Measurements from ENCODE around the gene UCK1. TPM values are rescaled to one million over a fixed set of nuclear protein-coding genes. Genes with fewer than 3 reads are reported as not detected.
A peak's percentile ranks its signal among the peaks of the same experiment; 100 is the strongest.

Gene UCK1
- total and polyA plus RNA-seq, 2 experiments from 2014 or later = 48.8 to 57.1 TPM

- Histone ChIP-seq H3K27me3 (no peaks in the 10 kb centered on the region), H3K27ac (no peak overlapping the region), H3K4me1 (ENCODE audit: low read depth) (no peaks in the 10 kb centered on the region), H3K4me3 (no peak overlapping the region), H3K36me3 (peaks cover 37% of the 10 kb centered on the region), H3K9me3 (ENCODE audit: low read depth) (no peaks in the 10 kb centered on the region)
- TF ChIP-seq CTCF (IDR thresholded peaks at IDR 0.05; ENCODE audit: low read depth, low read length) = no peak
- no peak for DNase-seq (ENCODE audit: low read depth in 1 of 2, low spot score in 1 of 2)
These were observed 19.6 kb downstream of the UCK1 start for GRCh38 chr9:131511416-131511815.

- Histone ChIP-seq H3K27ac (no peak overlapping the region), H3K36me3 (peaks cover 14% of the 10 kb centered on the region), H3K4me1 (ENCODE audit: low read depth) (peaks cover 7% of the 10 kb centered on the region), H3K4me3 (no peak overlapping the region), H3K9me3 (ENCODE audit: low read depth) (no peaks in the 10 kb centered on the region), H3K27me3 (no peaks in the 10 kb centered on the region)
- no peak for TF ChIP-seq CTCF (IDR thresholded peaks at IDR 0.05; ENCODE audit: low read depth, low read length)
- no peak for DNase-seq (ENCODE audit: low read depth in 1 of 2, low spot score in 1 of 2)
These were observed 26.1 kb downstream of the UCK1 start for GRCh38 chr9:131505012-131505411.

- peak overlapping the region; percentile 80 for H3K27ac ChIP-seq
- peak overlapping the region; percentile 100 for H3K4me3 ChIP-seq
- H3K4me1 ChIP-seq (ENCODE audit: low read depth) = peaks cover 7% of the 10 kb centered on the region
- H3K36me3 ChIP-seq = peaks cover 15% of the 10 kb centered on the region
- peak in 1 of 2 donors; percentile 7 for DNase-seq (ENCODE audit: low read depth in 1 of 2, low spot score in 1 of 2)
- TF ChIP-seq CTCF (IDR thresholded peaks at IDR 0.05; ENCODE audit: low read depth, low read length) = no peak
- no peaks in the 10 kb centered on the region for H3K9me3 ChIP-seq (ENCODE audit: low read depth)
- H3K27me3 ChIP-seq = no peaks in the 10 kb centered on the region
These were observed 27.2 kb downstream of the UCK1 start for GRCh38 chr9:131503626-131504465.

- peak within 1 kb of the TSS; percentile 80 for H3K27ac ChIP-seq
- H3K36me3 ChIP-seq = peaks cover 20% of the 10 kb centered on the region
- peak; percentile 84 to 91 for DNase-seq (ENCODE audit: low read depth in 1 of 2, low spot score in 1 of 2)
- no peaks in the 10 kb centered on the region for H3K9me3 ChIP-seq (ENCODE audit: low read depth)
- peak within 1 kb of the TSS; percentile 100 for H3K4me3 ChIP-seq
- H3K27me3 ChIP-seq = no peaks in the 10 kb centered on the region
- TF ChIP-seq CTCF (IDR thresholded peaks at IDR 0.05; ENCODE audit: low read depth, low read length) = no peak
- peaks cover 7% of the 10 kb centered on the region for H3K4me1 ChIP-seq (ENCODE audit: low read depth)
These were observed 28.1 kb downstream of the UCK1 start, which contains the start of gene POMT1 for GRCh38 chr9:131502781-131503625. Gene POMT1, plus strand, starts transcription at chr9:131502918. Its CDS starts 1,301 bp downstream, at chr9:131504219.

GRCh38 chr9:131500939-131501541 lies 30.0 kb downstream of the UCK1 start:
- no peak for TF ChIP-seq CTCF (IDR thresholded peaks at IDR 0.05; ENCODE audit: low read depth, low read length)
- peak in 1 of 2 donors; percentile 40 for DNase-seq (ENCODE audit: low read depth in 1 of 2, low spot score in 1 of 2)
- Histone ChIP-seq H3K4me1 (ENCODE audit: low read depth) (peaks cover 7% of the 10 kb centered on the region), H3K4me3 (no peak overlapping the region), H3K27me3 (no peaks in the 10 kb centered on the region), H3K27ac (peak overlapping the region; percentile 53), H3K9me3 (ENCODE audit: low read depth) (no peaks in the 10 kb centered on the region), H3K36me3 (peaks cover 33% of the 10 kb centered on the region)
